Ammon's horn (tissue), 1 donor: ENCODE results near the gene CHRNA4.

Source experiments
- DNase-seq: peaks from one replicate; pipeline ENCODE4 v3.0.0-alpha.2; 2016; ENCODE audit warnings: low spot score

CHRNA4 gene

GRCh38 chr20:63360850-63361518 lies at the start of gene CHRNA4:
Gene CHRNA4 (minus strand): TSS chr20:63361349. CDS start chr20:63361165, 184 bp downstream.
- DNase-seq = no peak

GRCh38 chr20:63409834-63410435 lies 48.8 kb upstream of the CHRNA4 start:
- no peak for DNase-seq

- DNase-seq = no peak
These were observed 48.1 kb upstream of the CHRNA4 start for GRCh38 chr20:63409066-63409833.

GRCh38 chr20:63408684-63409046 lies 47.5 kb upstream of the CHRNA4 start:
- no peak for DNase-seq

DNA sequence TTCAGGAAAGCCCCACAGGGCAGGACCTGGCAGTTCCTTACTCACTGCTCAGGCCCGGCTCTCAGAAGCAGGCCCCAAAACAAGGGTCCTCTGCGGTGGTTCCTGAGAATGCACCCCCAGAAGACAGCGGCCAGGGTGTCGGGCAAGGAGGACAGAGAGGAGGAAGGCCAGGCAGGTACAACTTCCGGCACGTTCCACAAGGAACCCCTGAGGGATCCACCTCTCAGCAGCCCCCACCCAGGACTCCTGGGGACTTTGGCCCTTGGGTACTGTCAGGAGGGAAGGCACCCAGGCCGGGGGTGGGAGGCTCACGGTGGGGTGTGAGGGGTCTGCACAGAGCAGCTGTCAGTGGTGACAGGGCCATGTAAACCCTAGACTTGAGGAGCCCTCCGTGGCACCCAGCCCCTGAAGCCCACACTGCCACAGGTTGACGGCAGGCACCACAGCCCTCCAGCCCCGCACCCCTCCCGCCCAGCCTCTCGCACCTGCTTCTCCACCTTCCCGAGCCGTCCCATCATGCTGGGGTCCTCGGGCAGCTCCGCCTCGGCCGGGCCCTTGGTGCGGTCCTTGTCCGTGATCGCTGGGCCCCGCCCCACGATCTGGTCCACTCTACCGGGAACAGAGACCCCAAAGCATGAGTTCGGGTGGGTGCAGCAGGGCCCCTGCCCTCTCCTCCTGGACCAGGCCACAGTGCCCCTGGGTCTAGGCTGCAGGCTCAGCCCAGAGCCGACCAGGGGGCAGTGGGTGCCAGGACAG lies 47.0 kb upstream of the CHRNA4 start:
- no peak for DNase-seq

DNA sequence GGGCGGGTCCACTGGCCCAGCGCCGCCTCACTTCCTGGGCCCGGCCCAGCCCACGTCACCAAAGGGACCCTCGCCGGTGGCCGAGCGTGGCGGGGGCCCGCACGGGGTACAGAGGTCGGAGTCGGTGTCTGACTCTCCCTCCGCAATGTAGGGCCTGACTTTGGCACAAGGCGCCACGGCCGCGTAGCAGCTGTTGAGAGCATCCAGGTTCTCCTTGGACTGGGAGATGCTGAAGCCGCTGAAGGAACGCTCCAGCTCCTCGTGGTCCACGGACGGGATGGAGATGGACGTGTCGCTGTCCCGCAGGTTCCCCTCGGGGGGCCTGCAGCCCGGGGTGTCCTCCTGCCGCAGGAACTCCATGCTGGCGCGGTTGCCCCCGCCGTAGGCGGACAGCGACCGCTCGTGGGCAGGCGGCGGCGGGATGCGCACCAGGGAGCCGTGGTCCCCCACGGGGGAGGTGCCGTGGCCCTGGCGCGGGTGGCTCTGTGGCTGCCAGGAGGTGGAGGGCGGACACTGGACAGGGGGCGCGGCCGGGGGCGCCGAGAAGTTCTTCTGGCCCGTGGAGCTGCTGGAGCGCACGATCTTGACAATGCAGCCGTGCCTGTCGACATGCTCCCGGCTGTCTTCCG lies 45.6 kb upstream of the CHRNA4 start:
- DNase-seq = no peak

DNA sequence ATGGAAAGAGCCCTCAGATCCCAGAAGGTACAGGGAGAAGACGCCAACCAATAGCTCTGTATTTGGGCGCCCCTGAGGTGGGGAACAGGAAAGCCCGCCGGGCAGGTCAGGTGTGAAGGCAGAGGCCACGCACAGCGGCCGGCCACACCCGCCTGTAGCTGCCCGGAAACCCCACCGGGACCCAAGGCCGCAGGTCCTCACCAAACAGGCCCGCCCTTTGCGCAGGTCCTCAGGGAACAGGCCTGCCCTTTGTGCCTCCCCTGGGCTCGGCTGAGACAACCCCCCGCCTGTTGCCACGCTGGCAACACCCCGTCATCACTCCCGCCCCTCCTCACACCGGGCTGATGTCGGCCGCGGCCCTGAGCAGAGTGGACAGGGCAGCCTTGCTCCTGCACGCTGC lies 44.9 kb upstream of the CHRNA4 start:
- no peak for DNase-seq

DNA sequence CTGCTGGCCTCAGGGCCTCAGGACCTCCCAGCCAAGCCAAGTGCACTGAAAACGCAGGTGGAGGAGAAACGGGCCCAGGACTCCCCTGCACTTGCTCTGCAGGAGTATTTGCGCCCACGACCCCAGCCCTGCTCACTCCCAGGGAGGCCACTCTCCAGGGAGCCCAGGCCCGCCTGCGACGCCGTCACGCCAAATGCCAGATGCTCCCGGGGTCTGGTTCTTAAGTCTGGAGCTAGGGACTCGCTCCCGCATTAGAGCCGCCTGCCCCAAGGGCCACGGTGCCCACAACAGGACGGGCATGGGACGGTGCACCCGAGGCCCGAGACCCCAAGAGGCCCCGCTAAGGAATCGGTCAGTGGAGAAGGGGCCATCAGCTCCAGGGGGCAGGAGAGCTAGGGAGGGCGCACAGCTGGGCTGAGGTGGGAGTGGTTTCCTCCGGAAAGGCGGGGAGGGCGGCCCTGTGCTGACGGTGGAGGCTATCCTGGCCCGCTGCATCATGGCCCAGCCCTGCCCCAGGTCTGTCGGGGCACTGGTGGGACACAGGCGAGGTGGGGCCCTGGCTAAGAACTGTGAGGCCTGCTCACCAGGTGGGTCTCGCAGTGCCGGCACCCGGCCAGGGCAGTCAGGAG lies 44.1 kb upstream of the CHRNA4 start:
- no peak for DNase-seq

DNA sequence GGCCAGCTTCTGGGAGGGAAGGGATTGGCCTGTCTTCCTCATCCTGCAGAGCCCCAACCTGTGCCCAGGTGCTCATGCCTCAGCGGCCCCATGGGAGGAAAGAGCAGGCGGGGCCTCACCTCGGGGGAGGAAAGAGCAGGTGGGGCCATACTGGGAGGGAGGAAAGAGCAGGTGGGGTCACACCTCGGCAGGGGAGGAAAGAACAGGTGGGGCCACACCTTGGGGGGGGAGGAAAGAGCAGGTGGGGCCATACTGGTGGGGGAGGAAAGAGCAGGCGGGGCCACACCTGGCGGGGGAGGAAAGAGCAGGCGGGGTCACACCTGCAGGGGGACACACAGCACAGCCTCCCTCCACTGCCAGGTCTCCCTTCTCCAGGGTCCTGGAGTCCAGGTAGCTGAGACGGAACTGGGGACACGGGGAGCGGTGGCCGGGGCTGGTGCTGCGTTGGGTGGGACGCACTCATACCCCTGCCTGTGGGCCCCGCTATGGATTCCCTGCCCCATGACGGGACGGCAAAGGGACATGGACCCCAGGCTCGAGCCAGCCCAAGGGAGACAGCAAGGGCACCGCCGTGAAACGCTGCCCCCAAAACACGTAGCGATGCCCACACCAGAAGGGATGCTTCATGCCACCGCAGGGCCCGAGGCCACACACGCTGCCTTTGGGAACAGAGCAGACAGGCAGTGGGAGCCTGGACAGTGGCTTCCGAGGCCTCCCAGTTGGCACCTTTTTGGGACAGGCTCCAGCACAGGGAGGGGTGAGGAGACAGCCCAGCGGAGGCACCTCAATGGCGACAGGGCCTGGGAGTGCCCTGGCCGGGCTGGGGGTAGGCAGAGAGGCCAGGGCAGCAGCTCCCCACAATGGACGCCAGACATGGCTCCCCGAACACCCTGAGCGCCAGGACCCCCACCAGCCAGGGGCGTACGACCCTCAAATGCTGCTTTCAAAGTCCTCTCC lies 43.3 kb upstream of the CHRNA4 start:
- DNase-seq = no peak

DNA sequence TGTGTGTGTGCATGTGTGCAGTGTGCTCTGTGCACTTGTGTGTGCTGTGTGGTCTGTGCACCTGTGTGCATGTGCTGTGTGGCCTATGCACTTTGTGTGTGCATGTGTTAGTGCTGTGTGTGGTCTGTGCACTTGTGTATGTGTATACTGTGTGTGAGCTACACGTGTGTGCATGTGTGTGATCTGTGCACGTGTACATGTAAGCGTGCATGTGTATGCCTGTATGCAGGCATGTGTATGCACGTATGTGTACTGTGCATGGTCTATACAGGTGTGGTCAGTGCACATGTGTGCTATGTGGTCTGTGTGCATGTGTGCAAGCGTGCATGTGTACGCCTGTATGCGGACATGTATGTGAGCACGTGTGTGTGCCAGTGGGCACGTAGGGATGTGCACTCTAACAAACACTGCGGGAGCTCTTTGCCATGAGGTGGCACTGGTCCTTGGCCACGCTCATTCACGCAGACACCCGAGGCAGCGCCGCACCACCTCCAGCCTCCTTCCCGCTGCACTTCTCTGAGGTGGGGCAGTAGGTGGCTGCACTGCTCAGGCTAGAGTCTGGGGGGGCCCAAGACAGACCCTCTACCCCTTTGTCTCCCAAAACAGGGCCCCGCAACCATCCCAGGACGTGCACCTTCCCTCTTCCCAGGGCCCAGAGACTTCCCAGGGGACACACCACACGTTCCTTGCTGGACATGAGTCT lies 42.4 kb upstream of the CHRNA4 start:
- DNase-seq = no peak

- DNase-seq = no peak
These were observed 41.7 kb upstream of the CHRNA4 start for GRCh38 chr20:63402860-63403220.

DNA sequence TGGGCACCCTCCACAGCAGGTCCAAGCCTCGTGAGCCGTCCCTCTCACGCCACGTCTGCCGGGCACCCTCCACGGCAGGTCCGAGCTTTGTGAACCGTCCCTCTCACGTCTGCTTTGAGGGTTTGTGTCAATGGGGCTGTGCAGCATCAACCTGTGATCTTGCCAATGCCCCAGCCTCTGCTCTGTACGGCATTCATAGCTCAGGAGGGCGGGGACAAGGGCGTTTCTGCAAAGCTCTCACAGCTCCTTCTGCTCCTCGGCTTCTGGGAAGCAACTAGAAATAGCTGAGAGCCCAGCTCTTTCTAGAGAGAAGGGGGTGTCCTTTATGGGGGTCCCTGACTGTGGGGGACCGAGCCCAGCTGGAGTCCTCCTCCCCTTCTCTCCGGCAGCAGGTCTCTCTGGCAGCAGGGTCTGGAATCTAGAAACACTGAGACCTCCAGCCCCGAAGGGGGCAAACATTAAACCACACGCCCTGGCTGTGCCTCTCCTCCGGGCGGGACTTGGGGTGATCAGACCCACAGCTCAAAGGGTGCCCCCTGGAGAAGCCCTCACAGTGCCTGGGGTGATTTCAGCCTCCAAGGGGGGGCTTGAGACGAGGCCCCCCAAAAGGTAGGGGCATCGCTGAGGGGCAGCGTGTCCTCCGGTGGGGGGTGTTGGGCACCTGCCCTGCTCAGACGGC lies 41.2 kb upstream of the CHRNA4 start:
- DNase-seq = no peak

DNA sequence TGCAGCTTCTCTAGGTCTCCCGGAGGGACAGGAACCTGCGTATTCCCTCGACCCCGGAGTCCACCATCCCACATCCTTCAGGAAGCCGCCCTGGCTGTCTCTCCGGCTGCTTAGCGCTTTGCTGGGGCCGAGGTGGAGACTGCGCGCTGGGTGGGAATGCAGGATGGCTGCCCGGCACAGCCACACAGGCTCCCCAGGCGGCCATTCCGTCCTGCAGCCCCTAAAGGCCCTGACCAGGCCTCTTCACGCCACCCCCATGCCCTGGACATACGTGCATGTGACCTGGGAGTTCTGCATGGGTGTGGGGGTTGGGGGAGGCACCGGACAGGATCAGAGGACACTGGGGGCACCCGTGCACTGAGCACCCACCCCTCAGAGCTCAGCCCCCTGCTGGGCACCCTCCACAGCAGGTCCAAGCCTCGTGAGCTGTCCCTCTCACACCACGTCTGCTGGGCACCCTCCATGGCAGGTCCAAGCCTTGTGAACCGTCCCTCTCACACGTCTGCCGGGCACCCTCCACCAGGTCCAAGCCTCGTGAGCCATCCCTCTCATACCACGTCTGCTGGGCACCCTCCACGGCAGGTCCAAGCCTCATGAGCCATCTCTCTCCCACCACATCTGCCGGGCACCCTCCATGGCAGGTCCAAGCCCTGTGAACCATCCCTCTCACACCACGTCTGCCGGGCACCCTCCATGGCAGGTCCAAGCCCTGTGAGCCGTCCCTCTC lies 40.4 kb upstream of the CHRNA4 start:
- DNase-seq = no peak

DNA sequence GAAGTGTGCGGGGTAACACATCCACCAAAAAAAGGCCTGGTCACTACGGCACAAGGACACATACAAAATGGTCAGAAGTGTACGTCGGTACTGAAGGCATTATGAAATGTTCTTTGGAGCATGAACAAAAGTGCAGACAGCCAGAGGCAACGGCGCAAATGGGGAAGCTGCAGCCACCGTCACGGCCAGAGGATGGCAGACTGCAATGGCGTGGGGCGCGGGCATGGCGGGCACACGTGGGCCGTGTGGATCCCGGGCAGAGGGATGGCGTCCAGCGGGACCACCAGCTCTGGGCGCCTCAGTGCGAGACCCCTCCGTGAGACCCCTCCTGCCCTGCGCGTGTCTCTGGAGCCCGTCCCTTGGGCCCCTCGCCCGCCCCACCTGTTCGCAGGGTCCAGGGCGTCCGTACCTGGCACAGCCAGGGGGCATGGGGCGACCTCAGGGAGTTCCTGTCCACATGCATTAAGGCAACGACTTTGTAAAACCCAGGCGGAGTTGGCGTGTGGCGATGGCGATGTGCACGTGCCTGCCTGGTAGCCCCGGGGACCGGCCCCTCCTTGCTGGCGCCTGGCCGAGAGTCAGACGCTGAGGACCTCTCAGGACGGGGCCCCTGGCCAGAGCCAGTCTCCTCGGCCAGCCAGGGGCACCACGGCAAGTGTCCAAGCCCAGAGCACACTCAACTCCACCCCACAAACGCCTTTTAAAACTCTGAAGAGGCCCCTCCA lies 39.5 kb upstream of the CHRNA4 start:
- DNase-seq = no peak

DNA sequence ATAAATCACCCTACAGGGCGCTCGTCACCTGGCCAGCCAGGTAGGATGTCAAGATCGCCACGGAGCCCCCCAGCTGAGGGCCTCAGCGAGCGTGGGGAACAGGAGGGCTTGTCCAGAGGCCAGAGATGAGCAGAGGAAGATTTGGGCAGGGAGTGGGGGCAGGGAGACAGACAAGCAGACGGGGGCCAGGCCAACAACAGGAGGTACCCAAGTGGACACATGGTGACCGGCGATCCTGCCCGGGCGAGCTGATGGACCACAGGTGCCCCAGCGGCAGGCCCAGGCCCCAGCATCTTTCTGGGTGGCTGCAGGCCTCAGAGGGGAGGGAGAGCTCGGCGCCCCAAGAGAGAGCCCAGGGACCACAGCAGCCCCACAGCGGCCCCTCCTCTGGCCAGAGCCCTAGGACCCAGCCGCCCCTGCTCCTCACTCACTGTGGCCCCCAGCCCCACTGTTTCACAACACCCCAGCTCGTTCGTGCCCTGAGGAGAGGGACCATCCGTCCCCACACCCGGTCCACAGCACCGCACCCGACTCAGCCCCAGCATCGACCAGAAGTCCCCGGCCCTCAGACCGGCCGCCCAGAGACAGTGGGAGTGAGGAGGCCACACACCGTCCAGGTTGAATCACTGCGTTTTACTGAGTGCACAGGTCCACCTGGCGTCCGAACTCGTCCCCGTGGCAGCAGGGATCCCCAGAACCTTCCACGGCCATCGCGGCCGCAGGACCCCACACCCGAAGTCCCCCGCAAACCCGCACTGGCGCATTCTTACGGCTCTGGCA lies 38.6 kb upstream of the CHRNA4 start:
- DNase-seq = no peak

DNA sequence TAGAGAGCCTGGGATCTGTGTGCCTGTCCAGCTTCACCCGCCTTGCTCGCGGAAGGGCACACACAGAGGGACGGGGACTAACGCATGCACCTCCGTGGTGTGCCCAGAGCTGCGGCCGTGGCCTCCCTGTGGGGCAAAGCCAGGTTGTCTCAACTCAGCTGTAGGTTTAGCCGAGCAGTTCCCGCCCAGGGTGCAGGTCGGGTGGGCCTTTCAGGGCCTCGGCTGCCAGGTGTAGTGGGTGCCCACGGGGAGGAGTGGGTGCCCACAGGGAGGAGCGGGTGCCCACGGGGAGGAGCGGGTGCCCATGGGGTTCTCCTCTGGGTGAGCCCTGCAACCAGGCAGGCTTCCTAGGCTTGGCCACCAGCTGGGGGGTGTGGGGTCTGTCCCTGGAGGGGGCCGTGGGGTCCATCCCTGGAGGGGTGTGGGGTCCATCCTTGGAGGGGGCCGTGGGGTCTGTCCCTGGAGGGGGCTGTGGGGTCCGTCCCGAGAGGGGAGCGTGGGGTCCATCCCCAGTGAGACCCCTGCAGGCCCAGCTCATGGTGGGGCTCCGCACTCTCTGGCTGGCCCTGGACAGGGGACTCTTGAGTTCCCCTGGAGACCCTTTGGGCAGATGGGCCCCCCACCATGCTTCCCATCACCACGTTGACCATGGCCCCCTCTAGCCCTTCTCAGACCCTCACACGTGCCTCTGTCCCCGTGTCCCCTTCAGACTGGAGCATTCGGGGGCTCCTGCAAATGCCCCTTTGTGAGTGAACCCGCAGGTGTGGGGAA lies 37.8 kb upstream of the CHRNA4 start:
- DNase-seq = no peak
